Coronary artery (tissue), 2 donors: ENCODE results near the gene FILIP1L.

Experiments used
- DNase-seq: peaks from one replicate; pipeline ENCODE4 v3.0.0-alpha.2; 2017; ENCODE audit warnings: low spot score
- H3K27ac ChIP-seq, 2 donors: fragments of 200-600 bp; sonication (generic); one replicate each; pipeline ENCODE4 v1.5.1; 2016 to 2019
- H3K4me3 ChIP-seq: fragments of 200-600 bp; sonication (generic); 2 replicates; pipeline ENCODE4 v1.5.1; 2016; ENCODE audit warnings: mild to moderate bottlenecking, moderate library complexity
- TF ChIP-seq, protein P1 (sequence below): fragments of 200-600 bp; sonication (generic); IDR thresholded peaks from one replicate; pipeline ENCODE4 v1.5.1; 2019; ENCODE audit warnings: antibody characterized with exemption

The FILIP1L gene

DNA sequence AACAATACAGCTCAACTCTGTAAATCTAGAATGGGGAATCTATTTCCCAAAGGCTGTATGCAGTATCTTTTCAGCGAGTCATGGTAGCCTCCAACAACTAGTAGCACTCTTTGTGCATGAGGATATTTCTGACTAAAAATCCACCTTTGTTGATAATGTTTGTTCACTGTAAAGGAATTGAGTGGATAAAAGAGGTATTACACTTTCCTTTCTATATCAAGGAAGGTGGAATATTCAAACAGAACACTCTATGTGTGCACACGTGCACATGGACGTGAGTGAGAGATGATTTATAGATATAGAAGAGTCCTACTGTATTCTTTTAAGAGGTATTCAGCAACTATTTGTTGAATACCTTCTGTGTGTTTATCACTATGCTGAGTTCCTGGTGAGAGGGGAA lies 228.4 kb downstream of the FILIP1L start:
- Histone ChIP-seq H3K4me3 (no peak overlapping the region), H3K27ac (no peak overlapping the region)
- TF ChIP-seq, protein P1, sequence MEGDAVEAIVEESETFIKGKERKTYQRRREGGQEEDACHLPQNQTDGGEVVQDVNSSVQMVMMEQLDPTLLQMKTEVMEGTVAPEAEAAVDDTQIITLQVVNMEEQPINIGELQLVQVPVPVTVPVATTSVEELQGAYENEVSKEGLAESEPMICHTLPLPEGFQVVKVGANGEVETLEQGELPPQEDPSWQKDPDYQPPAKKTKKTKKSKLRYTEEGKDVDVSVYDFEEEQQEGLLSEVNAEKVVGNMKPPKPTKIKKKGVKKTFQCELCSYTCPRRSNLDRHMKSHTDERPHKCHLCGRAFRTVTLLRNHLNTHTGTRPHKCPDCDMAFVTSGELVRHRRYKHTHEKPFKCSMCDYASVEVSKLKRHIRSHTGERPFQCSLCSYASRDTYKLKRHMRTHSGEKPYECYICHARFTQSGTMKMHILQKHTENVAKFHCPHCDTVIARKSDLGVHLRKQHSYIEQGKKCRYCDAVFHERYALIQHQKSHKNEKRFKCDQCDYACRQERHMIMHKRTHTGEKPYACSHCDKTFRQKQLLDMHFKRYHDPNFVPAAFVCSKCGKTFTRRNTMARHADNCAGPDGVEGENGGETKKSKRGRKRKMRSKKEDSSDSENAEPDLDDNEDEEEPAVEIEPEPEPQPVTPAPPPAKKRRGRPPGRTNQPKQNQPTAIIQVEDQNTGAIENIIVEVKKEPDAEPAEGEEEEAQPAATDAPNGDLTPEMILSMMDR: no peak
- no peak for DNase-seq

DNA sequence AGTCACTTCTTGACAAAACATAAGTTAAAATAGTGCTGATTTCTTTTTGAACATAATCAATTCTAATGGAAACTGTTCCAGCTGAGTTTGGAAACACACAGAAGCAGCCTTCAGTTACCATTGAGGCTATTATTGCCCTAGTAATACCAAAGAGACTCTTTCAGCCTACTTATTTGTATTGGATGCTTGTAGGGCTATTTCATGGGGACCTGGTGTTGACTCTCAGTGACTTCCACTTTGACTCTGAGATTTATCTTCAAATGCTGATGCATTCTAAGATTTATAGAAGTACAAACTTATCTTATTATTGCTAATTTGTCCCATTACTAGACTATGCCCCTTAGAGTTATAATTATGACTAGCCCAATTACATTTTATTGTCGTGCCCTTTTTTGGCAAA lies 229.2 kb downstream of the FILIP1L start:
- no peak for DNase-seq
- no peak overlapping the region for H3K27ac ChIP-seq
- H3K4me3 ChIP-seq: no peak overlapping the region
- TF ChIP-seq, protein P1: no peak

DNA sequence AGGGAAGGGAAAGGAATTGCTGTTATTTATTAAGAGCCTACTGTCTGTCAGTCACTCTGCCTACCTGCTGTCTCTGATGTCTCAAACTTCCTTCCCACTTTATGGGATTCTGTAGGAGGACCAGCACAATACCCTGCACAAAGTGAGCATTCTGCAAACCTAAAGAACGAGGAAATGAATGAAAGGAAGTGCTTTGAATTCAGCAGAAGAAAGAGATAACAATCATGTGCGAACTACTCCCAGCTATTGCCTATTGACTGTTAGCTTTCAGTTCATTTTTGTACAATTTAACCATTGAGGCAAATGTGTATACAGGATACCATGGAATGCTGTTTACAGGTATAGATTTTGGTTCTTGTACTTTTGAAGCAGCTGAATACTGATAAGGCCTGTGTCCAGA lies 229.8 kb downstream of the FILIP1L start:
- H3K27ac ChIP-seq: peak overlapping the region in 1 of 2 donors; percentile 33
- no peak for DNase-seq
- TF ChIP-seq, protein P1: no peak
- H3K4me3 ChIP-seq: no peak overlapping the region

DNA sequence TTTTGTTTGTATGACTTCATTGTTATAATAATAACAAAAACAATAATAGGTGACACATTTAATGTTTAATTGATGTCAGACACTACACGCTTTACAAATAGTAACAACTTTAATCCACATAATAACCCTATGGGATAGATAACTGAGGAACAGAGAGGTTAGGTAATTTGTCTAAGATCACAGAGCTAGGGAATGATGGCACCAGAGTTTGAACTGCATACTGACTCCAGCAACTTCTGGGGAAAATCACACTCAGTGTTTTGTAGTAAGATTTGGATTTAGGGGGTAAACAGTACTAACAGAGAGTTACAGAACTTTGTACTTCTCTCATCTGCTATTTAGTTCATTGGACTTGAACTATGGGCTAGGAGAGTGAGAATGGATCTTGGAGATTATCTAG lies 230.6 kb downstream of the FILIP1L start:
- DNase-seq: no peak
- no peak overlapping the region for H3K4me3 ChIP-seq
- TF ChIP-seq, protein P1: no peak
- H3K27ac ChIP-seq: peak overlapping the region in 1 of 2 donors; percentile 33

DNA sequence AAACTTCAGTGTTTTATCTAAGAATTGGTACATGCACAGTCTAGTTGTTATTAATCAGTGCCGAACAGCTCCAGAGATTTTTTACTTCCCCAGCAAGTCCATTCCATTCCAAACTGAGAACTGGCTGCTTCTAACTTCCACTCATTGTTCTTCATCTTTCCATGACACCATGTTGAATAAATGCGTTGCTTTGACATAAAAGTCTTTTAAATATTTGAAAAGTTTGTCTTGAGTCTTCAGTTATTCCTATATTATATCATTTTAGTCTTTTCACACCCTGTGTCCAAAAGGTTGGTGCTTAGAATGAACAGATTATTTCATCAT lies 231.2 kb downstream of the FILIP1L start:
- TF ChIP-seq, protein P1: no peak
- Histone ChIP-seq H3K27ac (peak overlapping the region in 1 of 2 donors; percentile 33), H3K4me3 (no peak overlapping the region)
- no peak for DNase-seq

DNA sequence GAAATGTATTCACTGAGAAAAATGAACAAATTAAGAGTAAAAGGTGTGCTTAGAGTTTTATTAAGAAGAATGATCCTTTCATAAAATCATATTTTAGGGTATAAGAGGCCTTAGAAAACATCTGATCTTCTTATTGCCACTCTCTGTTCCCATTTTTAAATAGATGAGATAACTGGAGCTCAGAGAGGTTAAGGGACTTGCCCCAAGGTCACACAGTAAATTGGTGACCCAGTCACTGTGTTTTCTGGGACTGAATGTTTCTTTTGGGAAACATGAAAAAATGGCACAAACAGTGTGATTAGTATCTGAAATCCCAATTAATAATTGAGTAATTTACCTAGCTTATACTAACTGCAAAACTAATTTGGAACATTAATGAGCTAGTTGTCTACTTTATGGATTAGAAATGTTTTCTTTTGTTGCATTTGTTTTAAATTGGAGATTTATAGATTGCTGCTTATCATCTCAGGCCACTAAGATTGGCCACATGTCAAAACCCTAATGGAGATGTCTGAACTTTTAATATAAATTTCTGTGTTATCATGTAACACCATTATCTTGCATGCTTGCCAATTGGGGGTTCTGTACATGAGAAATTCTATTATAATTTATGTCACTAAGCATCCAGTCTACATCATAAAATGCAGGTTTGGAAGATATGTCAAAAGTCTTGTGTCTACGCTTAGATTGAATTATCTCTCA lies 231.7 kb downstream of the FILIP1L start:
- peak overlapping the region in 1 of 2 donors; percentile 36 for H3K27ac ChIP-seq
- TF ChIP-seq, protein P1: no peak
- H3K4me3 ChIP-seq: no peak overlapping the region
- no peak for DNase-seq

DNA sequence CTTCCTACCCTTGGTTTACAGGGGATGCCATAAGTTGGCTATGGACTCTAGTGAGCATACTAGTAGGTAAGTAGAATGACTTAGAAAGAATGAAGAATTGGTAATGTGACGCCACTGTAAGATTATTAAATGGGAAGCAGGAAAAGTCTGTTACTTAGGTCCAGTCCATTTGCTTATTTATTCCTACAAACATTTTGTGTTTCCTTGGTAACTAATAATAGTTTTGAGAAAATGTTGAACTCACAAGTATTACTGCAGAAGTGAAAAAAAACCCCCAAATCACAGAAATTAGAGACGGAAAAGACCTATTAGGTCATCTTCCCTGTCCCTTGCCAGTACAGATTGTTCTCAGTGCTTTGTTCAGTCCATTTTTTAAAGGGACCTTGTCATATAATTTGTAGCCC lies 233.2 kb downstream of the FILIP1L start:
- TF ChIP-seq, protein P1: no peak
- no peak for DNase-seq
- no peak overlapping the region for H3K4me3 ChIP-seq
- peak overlapping the region; percentile 52 to 83 for H3K27ac ChIP-seq
